T47D (cell line): ENCODE measurements around the gene PPM1L.
"Not testable (repeated sequence)": the region's sequence is repeated elsewhere in the genome, so short reads cannot be mapped to it uniquely, and the experiment has no call there.

ENCODE experiments used
- DNase-seq, 2 experiments: peaks; one replicate each; pipeline versions ENCODE4 v3.0.0 to v3.0.0-alpha.2; 2011 to 2012; ENCODE audit warnings: low read depth in 1 of 2, low spot score in 1 of 2
- JUND ChIP-seq: IDR thresholded peaks from 2 replicates; pipeline ENCODE4 v1.6.1; 2012; ENCODE audit warnings: low read depth
- in situ Hi-C: cut with HindIII; loops from 2 replicates; pipeline ENCODE4 v1.10.0; 2016; ENCODE audit warnings: low sequenced_read_pairs, low pct_unique_long_range_greater_than_20kb

The PPM1L gene

DNA sequence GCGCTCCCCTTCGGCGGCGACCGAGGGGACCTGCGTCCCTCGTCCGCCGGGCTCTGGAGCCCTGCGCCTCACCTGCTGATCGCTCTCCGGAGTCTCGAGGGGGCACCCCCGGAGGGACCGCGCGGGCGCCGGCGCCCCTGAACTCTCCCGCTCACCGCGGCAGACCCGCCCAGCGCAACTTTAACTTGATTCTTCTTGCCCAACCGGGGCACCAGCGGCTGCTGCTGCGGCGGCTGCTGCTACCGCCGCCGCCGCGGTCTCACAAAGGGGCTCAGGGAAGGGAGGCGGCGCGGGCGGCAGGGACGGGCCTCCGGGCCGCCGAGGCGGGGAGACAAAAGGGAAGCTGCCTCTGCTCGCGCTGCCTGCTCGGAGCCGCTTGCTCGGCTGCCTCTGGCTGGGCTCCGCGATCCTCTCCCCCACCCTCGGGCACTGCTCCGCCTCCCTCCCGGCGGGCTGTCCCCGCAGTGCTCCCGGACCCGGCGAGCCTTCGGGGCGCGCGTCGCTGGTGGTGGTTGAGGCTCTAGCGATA, at the start of gene PPM1L:
Gene PPM1L, plus strand, starts transcription at position 456 of the 529 bp plus-strand sequence.
- peak; percentile 28 to 64 for DNase-seq
- TF ChIP-seq JUND: no peak
- in situ Hi-C loops: no loop called here

DNA sequence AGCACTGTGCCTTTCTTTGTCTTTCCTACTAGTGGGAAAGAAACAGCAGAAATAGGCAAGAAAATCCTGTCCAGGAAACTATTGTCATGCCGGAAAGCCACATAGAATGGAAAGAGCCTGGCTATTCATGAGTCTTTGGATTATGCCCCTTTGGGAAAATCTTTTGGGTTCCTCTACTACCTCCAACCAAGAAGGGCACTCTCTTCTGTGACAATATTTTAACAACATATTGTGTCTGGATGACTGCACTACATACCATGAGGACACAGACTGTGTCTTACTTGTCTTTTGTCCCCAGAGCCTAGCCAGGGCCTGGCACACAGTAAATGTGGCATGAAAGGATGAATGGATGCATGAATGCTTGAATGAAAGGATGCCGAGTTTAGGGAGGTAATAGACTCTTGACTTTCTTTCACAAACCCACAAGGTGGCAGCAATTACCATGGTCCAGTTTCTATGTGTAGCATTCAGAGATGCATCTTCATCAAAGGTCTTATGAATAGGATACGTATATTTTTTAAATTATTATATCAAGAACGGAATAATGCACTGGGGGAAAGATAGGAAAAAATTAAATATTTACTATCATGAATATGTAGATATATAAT, 48.7 kb upstream of the PPM1L start:
- no peak for TF ChIP-seq JUND
- DNase-seq: peak; percentile 41 to 85
- in situ Hi-C loops: no loop called here

DNA sequence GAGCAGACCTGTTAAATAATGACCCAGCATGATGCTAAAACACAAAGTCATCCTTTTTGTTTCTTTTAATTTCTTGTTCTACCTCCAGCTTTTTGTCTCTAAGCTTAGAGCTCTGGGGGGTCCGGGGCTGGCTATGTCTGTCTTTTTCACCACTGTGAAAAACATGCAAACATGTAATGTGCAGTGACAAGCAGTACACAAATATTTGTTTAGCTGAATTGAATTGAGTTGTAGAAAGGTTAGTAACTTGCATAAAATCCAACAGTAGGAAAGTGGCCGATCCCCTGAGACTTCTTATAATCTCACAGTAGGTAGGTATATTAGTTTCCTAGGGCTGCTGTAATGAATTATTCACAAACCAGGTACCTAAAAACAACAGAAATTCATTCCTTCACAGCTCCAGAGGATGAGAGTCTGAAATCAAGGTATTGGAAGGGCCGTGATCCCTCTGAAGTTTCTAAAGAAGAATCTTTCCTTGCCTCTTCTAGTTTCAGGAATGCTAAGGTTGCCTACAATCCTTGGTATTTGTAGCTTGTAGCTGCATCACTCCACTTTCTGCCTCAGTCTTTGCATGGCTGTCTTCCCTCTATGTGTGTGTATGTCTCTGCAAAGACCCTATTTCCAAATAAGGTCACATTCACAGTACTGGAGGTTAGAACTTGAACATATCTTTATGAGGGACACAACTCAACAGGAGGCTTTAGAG, 46.4 kb upstream of the PPM1L start:
- DNase-seq: no peak
- in situ Hi-C loops: no loop called here
- no peak for TF ChIP-seq JUND

DNA sequence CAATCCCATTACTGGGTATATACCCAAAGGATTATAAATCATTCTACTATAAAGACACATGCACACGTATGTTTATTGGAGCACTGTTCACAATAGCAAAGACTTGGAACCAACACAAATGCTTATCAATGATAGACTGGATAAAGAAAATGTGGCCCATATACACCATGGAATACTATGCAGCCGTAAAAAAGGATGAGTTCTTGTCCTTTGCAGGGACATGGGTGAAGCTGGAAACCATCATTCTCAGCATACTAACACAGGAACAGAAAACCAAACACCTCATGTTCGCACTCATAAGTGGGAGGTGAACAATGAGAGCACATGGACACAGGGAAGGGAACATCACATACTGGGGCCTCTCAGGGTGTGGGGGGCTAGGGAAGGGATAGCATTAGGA, 42.9 kb upstream of the PPM1L start:
- in situ Hi-C loops, DNase-seq: not testable (repeated sequence)

DNA sequence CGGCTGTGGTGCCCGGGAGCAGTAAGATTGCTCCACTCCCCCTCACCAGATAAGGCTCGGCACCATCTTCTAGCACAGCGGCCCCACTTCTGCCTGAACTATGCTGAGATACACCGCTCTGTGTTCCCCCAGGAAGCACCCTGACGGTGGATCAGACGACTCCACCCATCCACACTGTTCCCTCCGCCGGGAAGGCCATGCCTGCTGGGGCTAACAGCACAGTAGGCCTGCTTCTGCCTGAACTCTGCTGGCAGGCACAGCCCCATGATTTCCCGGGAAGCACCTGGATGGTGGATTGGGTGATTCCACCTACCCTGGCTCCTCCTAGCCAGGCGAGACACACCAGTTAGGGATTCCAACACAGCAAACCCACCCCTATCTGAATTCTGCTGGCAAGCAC, 36.3 kb upstream of the PPM1L start:
- TF ChIP-seq JUND: no peak
- in situ Hi-C loops: no loop called here
- DNase-seq: no peak

DNA sequence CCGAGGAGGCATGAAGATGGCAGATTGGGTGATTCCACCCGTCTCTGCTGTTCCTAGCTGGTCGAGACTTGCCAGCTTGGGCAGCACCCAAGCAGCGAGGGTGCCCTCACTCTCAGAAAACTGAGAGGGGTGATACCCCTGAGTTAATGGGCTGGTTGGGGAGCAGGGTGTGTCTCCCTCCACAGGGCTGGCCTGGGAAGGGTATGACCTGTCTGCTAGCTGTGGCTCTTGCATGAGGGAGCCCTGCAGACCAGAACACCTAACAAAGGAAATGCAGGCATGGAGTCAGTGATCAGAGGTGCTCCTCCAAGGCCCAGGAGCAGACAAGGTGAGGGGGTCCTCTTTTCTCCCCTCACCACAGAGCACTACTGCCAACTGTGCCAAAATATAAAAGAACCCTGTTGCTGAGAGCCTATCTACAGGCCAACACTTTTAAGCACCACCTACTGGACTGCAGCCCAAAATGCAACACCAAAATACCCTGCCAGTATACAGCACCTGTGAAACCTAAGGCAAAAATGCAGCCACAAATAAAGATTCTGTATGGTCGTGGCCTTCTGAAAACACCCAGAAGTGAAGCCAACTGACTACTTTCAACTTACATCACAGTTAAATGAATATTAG, 35.8 kb upstream of the PPM1L start:
- DNase-seq: peak in 1 of 2 experiments; percentile 30
- TF ChIP-seq JUND: no peak
- in situ Hi-C loops: no loop called here

DNA sequence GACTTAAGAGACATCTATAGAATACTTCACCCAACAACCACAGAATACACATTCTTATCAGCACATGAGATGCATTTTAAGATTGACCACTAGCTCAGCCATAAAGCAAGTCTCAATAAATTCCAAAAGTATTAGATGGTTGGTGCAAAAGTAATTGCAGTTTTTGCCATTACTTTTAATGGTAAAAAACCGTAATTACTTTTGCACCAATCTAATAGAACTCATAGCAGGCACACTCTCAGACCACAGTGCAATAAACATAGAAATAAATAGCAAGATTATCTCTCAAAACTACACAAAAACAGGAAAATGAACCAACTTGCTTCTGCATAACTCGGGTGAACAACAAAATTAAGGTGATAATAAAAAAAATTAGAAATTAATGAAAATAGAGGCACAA, 33.7 kb upstream of the PPM1L start:
- in situ Hi-C loops: no loop called here
- no peak for DNase-seq
- TF ChIP-seq JUND: no peak

DNA sequence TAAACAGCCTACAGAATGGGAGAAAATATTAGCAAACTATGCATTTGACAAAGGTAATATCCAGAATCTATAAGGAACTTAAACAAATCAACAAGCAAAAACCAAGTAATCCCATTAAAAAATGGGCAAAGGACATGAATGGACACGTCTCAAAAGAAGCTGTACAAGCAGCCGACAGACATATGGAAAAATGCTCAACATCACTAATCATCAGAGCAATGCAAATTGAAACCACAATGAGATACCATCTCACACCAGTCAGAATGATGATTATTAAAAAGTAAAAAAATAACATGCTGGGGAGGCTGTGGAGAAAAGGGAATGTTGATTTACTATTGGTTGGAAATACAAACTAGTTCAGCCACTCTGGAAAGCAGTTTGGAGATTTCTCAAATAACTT, 30.7 kb upstream of the PPM1L start:
- TF ChIP-seq JUND: no peak
- in situ Hi-C loops: no loop called here
- no peak for DNase-seq

DNA sequence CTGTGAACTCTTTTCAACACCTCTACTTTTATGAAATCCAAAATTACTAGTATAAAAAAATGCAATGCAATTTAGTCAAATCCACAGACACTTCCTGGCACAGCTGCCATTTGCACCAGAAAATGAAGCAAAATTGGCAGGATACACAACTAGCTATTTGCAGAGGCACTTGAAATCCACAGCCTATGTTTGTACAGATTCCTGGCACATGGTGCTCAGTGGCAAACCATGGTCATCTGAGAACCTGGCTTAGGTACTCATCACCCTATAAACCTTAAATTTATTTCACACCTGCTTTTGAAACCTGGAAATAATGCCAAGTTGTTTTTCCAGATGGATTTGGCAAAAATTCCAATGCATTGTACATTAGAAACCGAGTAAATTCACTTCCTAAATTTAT, 20.2 kb upstream of the PPM1L start:
- no peak for TF ChIP-seq JUND
- in situ Hi-C loops: no loop called here
- peak in 1 of 2 experiments; percentile 17 for DNase-seq

DNA sequence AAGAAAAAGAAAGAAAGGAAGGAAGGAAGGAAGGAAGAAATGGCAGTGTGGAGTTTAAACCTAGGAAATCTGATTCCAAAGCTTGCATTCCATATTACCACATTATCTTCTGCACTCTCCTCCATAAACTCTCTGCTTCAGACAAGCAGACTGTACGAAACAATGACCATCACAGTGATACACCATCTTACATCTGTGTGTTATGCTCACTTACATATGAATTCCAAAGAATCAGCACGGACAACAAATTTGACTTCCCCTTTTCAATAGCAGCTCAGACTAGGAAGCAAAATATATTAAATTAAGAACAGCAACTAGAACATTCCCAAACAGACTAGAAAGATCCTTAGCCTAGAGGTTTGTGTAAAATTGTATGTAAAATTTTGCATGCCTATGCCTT, 18.0 kb upstream of the PPM1L start:
- no peak for DNase-seq
- in situ Hi-C loops: no loop called here
- TF ChIP-seq JUND: no peak

DNA sequence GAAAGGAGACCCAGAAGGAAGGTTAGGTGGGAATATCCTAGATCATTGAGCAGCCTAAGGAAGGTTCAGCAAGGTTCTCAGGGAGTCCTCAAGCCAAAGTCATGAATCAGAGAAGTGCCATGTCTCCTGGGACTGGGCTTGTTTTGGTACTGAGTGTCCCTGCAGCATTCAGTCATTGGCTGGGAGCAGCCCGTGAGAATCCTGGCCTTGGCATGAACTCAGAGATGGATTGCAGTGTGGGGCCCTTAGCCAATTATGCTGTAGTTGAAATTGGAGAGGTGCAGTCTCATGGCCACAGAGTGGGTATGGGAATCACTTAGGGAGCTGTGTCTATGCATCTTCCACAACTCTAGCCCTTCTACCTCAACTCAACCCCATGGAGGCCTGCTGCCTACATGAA, 17.0 kb upstream of the PPM1L start:
- DNase-seq: peak in 1 of 2 experiments; percentile 42
- TF ChIP-seq JUND: no peak
- in situ Hi-C loops: no loop called here

DNA sequence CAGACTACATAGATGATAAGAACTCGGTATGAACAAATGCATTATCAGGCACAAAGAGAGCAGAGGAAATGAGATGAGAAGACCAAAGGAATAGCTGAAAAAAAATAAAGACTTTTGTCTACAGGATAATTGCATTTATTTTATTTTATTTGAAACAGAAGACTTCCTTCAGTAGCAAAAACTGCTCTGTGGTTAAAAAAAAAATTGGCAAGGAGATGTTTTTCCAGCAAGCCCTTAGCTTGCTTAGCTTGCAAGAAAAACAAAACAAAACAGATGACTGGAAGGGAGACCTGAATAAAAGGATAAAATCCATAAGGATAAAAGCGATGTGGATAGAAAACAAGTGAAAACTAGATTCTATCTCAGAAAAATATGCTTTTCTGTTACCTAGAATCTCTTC, 9.1 kb upstream of the PPM1L start:
- no peak for DNase-seq
- in situ Hi-C loops: no loop called here
- TF ChIP-seq JUND: no peak

DNA sequence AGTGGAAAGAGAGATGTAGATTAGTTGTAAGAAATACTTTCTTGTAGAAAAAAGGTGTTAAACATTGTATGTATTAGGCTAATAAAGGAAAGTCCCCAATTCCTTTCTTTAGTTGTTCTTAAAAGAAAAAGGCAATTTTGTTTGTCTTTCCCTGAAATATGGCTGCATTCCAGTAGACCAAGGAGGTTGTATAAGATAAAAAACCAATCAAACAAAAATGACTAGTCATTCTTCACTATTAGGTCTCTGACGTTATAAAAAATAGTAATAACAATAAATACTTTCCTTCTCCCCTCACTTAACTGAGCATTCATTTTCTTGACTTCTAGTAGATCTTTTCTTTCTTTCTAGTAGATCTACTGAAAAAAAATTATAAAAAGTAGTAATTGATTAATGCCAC, 8.6 kb upstream of the PPM1L start:
- in situ Hi-C loops: no loop called here
- TF ChIP-seq JUND: no peak
- no peak for DNase-seq
